HepG2 (cell line): ENCODE data around the gene B3GNT9. TPM values are rescaled to one million over a fixed set of nuclear protein-coding genes. Genes with fewer than 3 reads are reported as not detected.

ENCODE experiments used
- AGO2 ChIP-seq: fragments of 200-400 bp; formaldehyde crosslinking; optimal IDR thresholded peaks from 2 replicates; pipeline ENCODE3; 2017; ENCODE audit warnings: mild to moderate bottlenecking, low read depth, low read length, moderate library complexity
- ATF7 ChIP-seq, 2 experiments: fragments of 450-650 bp in 1 of 2; sonication (generic) in 1 of 2; formaldehyde crosslinking in 1 of 2; IDR thresholded peaks; 2 replicates each; pipeline versions ENCODE4 v1.4.0 to v1.6.1; 2016 to 2020; ENCODE audit warnings: antibody characterized with exemption in 1 of 2, mild to moderate bottlenecking in 1 of 2, missing genetic modification reagents in 1 of 2
- SATB2 ChIP-seq: sonication (generic); formaldehyde crosslinking; IDR thresholded peaks from 2 replicates; pipeline ENCODE4 v1.5.0; 2020; ENCODE audit warnings: missing genetic modification reagents
- SP5 ChIP-seq: IDR thresholded peaks from 2 replicates; pipeline ENCODE4 v1.6.1; 2016; ENCODE audit warnings: low read depth, borderline replicate concordance
- TFE3 ChIP-seq: IDR thresholded peaks from 2 replicates; pipeline ENCODE4 v1.6.1; 2016
- XBP1 ChIP-seq: sonication (generic); formaldehyde crosslinking; IDR thresholded peaks from 2 replicates; pipeline ENCODE4 v1.5.0; 2020; ENCODE audit warnings: missing genetic modification reagents
- ZBTB4 ChIP-seq: sonication (generic); formaldehyde crosslinking; IDR thresholded peaks from 2 replicates; pipeline ENCODE4 v1.4.0; 2020; ENCODE audit warnings: missing genetic modification reagents, mild to moderate bottlenecking, borderline replicate concordance
- ZBTB40 ChIP-seq, 2 experiments: fragments of 450-650 bp in 1 of 2; sonication (generic) in 1 of 2; formaldehyde crosslinking in 1 of 2; IDR thresholded peaks; 2 replicates each; pipeline versions ENCODE4 v1.6.1 to v1.8.0; 2016 to 2022; ENCODE audit warnings: antibody characterized with exemption in 1 of 2, mild to moderate bottlenecking in 1 of 2, missing genetic modification reagents in 1 of 2
- ZNF207 ChIP-seq: fragments of 450-650 bp; IDR thresholded peaks from 2 replicates; pipeline ENCODE4 v1.6.1; 2016; ENCODE audit warnings: antibody characterized with exemption, borderline replicate concordance
- polyA plus RNA-seq, 8 experiments: library from polyadenylated mRNA; depleted of rRNA in 3 of 8; stranded (reverse) in 7 of 8; unstranded in 1 of 8; fragments of >200 nt; fragmentation: Illumina TruSeq in 4 of 8; extraction: Trizol in 4 of 8; gene quantifications; 2 replicates each; pipeline versions ENCODE4 v1.2.1 to v1.2.3, GENCODE V29; 2011 to 2016; ENCODE audit warnings: low read depth in 4 of 8, missing spikeins in 1 of 8, mixed read lengths in 1 of 8; ENCODE audit not compliant: insufficient read depth in 1 of 8
- total RNA-seq, 5 experiments: library from RNA; depleted of rRNA; stranded (reverse); fragments of >200 nt; fragmentation: Illumina TruSeq; extraction: Trizol; gene quantifications; 2 replicates each; pipeline ENCODE4 v1.2.3, GENCODE V29; 2016; ENCODE audit warnings: low read depth in 1 of 5
- TF ChIP-seq, protein P1 (sequence below): sonication (generic); formaldehyde crosslinking; IDR thresholded peaks from 2 replicates; pipeline ENCODE4 v1.4.0; 2020; ENCODE audit warnings: low read depth, mild to moderate bottlenecking, missing genetic modification reagents

Gene B3GNT9
- total and polyA plus RNA-seq, 2 of the 13 experiments (the other 11 are each of a cell fraction or from before 2014, with no cell fraction given), result 1.5 to 3.1 TPM

- peak; percentile 36; the same call in 1 of the 2 replicates for TF ChIP-seq ZBTB4 (CRISPR knock-in tag)
- TF ChIP-seq TFE3 (CRISPR knock-in tag), result no peak
- peak; percentile 41; the same call in 1 of the 2 replicates for TF ChIP-seq SP5
- TF ChIP-seq SATB2 (CRISPR knock-in tag), result no peak
- TF ChIP-seq XBP1 (CRISPR knock-in tag), result no peak
- TF ChIP-seq ZNF207, result no peak
- TF ChIP-seq, protein P1, sequence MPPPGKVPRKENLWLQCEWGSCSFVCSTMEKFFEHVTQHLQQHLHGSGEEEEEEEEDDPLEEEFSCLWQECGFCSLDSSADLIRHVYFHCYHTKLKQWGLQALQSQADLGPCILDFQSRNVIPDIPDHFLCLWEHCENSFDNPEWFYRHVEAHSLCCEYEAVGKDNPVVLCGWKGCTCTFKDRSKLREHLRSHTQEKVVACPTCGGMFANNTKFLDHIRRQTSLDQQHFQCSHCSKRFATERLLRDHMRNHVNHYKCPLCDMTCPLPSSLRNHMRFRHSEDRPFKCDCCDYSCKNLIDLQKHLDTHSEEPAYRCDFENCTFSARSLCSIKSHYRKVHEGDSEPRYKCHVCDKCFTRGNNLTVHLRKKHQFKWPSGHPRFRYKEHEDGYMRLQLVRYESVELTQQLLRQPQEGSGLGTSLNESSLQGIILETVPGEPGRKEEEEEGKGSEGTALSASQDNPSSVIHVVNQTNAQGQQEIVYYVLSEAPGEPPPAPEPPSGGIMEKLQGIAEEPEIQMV (CRISPR knock-in tag), result peak; percentile 40; the same call in 1 of the 2 replicates
- peak; percentile 73 for TF ChIP-seq AGO2
- no peak for TF ChIP-seq ZBTB40 (IDR thresholded peaks at IDR 0.05)
- peak; percentile 33; the same call in 1 of the 2 replicates for TF ChIP-seq ZBTB40 (CRISPR knock-in tag; IDR thresholded peaks at IDR 0.05)
- no peak for TF ChIP-seq ATF7 (IDR thresholded peaks at IDR 0.05)
- no peak for TF ChIP-seq ATF7 (CRISPR knock-in tag; IDR thresholded peaks at IDR 0.05)
Observed at GRCh38 chr16:67177743-67178699, 27.2 kb upstream of the B3GNT9 start (continued).
